ENCODE measurements around the gene UBAC1.
"Not testable (repeated sequence)": the region's sequence is repeated elsewhere in the genome, so short reads cannot be mapped to it uniquely, and the experiment has no call there.

Gene UBAC1

GRCh38 chr9:135948968-135949367, 12.2 kb downstream of the UBAC1 start:
- in situ Hi-C loops (cut with MboI; ENCODE audit: low sequenced_read_pairs, unreplicated experiment), result no loop called here
- DNase-seq (ENCODE audit: low spot score), result no peak
- TF ChIP-seq CTCF (IDR thresholded peaks at IDR 0.05; ENCODE audit: borderline replicate concordance, control extremely low read depth, extremely low read depth, insufficient read depth, missing control alignments), result no peak

GRCh38 chr9:135948446-135948845, 12.7 kb downstream of the UBAC1 start:
- no peak for DNase-seq (ENCODE audit: low spot score)
- in situ Hi-C loops (cut with MboI; ENCODE audit: low sequenced_read_pairs, unreplicated experiment), result no loop called here
- TF ChIP-seq CTCF (IDR thresholded peaks at IDR 0.05; ENCODE audit: borderline replicate concordance, control extremely low read depth, extremely low read depth, insufficient read depth, missing control alignments), result no peak

GRCh38 chr9:135947582-135947981, 13.6 kb downstream of the UBAC1 start:
- no peak for TF ChIP-seq CTCF (IDR thresholded peaks at IDR 0.05; ENCODE audit: borderline replicate concordance, control extremely low read depth, extremely low read depth, insufficient read depth, missing control alignments)
- DNase-seq (ENCODE audit: low spot score), result no peak
- in situ Hi-C loops (cut with MboI; ENCODE audit: low sequenced_read_pairs, unreplicated experiment), result no loop called here

GRCh38 chr9:135947105-135947504, 14.1 kb downstream of the UBAC1 start:
- DNase-seq (ENCODE audit: low spot score); in situ Hi-C loops (cut with MboI; ENCODE audit: low sequenced_read_pairs, unreplicated experiment): not testable (repeated sequence)

- no peak for DNase-seq (ENCODE audit: low spot score)
- in situ Hi-C loops (cut with MboI; ENCODE audit: low sequenced_read_pairs, unreplicated experiment), result no loop called here
- TF ChIP-seq CTCF (IDR thresholded peaks at IDR 0.05; ENCODE audit: borderline replicate concordance, control extremely low read depth, extremely low read depth, insufficient read depth, missing control alignments), result no peak
Observed at GRCh38 chr9:135946392-135946994, 14.7 kb downstream of the UBAC1 start.

GRCh38 chr9:135945969-135946368, 15.2 kb downstream of the UBAC1 start:
- DNase-seq (ENCODE audit: low spot score), result no peak
- in situ Hi-C loops (cut with MboI; ENCODE audit: low sequenced_read_pairs, unreplicated experiment), result no loop called here
- no peak for TF ChIP-seq CTCF (IDR thresholded peaks at IDR 0.05; ENCODE audit: borderline replicate concordance, control extremely low read depth, extremely low read depth, insufficient read depth, missing control alignments)

- no peak for TF ChIP-seq CTCF (IDR thresholded peaks at IDR 0.05; ENCODE audit: borderline replicate concordance, control extremely low read depth, extremely low read depth, insufficient read depth, missing control alignments)
- no peak for DNase-seq (ENCODE audit: low spot score)
- in situ Hi-C loops (cut with MboI; ENCODE audit: low sequenced_read_pairs, unreplicated experiment), result no loop called here
Observed at GRCh38 chr9:135944444-135945252, 16.5 kb downstream of the UBAC1 start.

GRCh38 chr9:135943604-135944003, 17.6 kb downstream of the UBAC1 start:
- in situ Hi-C loops (cut with MboI; ENCODE audit: low sequenced_read_pairs, unreplicated experiment); DNase-seq (ENCODE audit: low spot score): not testable (repeated sequence)
